ENCODE data around the gene CTSO. TPM values are rescaled to one million over a fixed set of nuclear protein-coding genes. Genes with fewer than 3 reads are reported as not detected.

The CTSO gene
- total and polyA plus RNA-seq, 2 donors from 2014 or later, result 22.9 to 40.3 TPM

DNA sequence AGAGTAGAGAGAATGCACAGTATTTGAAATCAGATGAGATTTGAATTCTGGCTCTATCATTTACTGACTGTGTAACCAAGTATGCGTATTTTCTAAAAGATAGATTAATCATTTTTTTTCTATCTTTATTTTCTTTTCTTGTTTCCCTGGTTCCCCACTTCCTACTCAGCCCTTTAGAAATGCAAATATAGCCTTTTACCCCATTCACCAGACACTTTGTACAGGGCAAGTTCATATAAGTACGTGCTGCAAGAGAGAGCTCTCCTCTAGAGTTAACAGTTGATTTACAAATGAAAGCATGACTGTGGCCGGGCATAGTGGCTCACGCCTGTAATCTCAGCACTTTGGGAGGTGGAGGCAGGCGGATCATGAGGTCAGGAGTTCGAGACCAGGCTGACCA is 68.0 kb downstream of the CTSO start:
- no peak for DNase-seq
- no peak overlapping the region for H3K27ac ChIP-seq (ENCODE audit: low read depth in 2 of 2, low read length in 2 of 2)
- TF ChIP-seq, protein P1, sequence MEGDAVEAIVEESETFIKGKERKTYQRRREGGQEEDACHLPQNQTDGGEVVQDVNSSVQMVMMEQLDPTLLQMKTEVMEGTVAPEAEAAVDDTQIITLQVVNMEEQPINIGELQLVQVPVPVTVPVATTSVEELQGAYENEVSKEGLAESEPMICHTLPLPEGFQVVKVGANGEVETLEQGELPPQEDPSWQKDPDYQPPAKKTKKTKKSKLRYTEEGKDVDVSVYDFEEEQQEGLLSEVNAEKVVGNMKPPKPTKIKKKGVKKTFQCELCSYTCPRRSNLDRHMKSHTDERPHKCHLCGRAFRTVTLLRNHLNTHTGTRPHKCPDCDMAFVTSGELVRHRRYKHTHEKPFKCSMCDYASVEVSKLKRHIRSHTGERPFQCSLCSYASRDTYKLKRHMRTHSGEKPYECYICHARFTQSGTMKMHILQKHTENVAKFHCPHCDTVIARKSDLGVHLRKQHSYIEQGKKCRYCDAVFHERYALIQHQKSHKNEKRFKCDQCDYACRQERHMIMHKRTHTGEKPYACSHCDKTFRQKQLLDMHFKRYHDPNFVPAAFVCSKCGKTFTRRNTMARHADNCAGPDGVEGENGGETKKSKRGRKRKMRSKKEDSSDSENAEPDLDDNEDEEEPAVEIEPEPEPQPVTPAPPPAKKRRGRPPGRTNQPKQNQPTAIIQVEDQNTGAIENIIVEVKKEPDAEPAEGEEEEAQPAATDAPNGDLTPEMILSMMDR (IDR thresholded peaks at IDR 0.05; ENCODE audit: borderline replicate concordance, extremely low read depth, insufficient read depth), result no peak
- H3K9me3 ChIP-seq (ENCODE audit: control insufficient read depth in 2 of 3, insufficient read depth in 1 of 3, low read length in 3 of 3), result no peaks in the 10 kb centered on the region
- H3K27me3 ChIP-seq (ENCODE audit: control insufficient read depth, insufficient read depth, low read length), result no peaks in the 10 kb centered on the region
- H3K9ac ChIP-seq (ENCODE audit: low read length in 3 of 3), result no peak overlapping the region
- H3K4me1 ChIP-seq (ENCODE audit: control insufficient read depth in 2 of 3, insufficient read depth in 2 of 3, low read depth in 1 of 3, low read length in 3 of 3), result peaks cover 0 to 7% (median 0%) of the 10 kb centered on the region in 3 donors
- no peak overlapping the region for H3K4me3 ChIP-seq (ENCODE audit: low read length in 3 of 3)
- FAIRE-seq, result no peak
- H3K36me3 ChIP-seq (ENCODE audit: control insufficient read depth in 2 of 3, insufficient read depth in 3 of 3, low read length in 3 of 3), result no peaks in the 10 kb centered on the region
- intact Hi-C loops (cut with DNase I), result no loop called here

DNA sequence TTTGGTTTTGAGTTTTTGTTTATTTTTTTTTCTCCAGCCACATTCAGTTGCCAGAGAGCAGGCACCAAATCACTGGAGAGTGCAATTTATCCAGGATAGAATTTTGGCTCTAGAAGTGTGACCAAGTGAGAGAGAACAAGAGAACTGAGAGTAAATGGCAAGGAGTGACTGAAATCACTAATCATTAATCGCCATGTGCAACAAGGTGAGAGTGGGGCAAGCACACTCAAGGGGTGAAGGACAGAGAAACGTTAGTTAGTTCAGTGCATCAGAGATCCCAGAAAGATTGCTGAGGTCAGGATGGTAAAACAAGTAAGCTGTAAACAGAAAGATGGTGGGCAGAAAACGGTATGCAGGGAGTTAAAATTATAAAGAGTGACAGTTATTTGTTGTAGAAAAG is 69.8 kb downstream of the CTSO start:
- no peaks in the 10 kb centered on the region for H3K27me3 ChIP-seq (ENCODE audit: control insufficient read depth, insufficient read depth, low read length)
- TF ChIP-seq, protein P1 (IDR thresholded peaks at IDR 0.05; ENCODE audit: borderline replicate concordance, extremely low read depth, insufficient read depth), result no peak
- H3K36me3 ChIP-seq (ENCODE audit: control insufficient read depth in 2 of 3, insufficient read depth in 3 of 3, low read length in 3 of 3), result no peaks in the 10 kb centered on the region
- no peak overlapping the region for H3K4me3 ChIP-seq (ENCODE audit: low read length in 3 of 3)
- H3K4me1 ChIP-seq (ENCODE audit: control insufficient read depth in 2 of 3, insufficient read depth in 2 of 3, low read depth in 1 of 3, low read length in 3 of 3), result no peaks in the 10 kb centered on the region
- H3K9ac ChIP-seq (ENCODE audit: low read length in 3 of 3), result no peak overlapping the region
- H3K27ac ChIP-seq (ENCODE audit: low read depth in 2 of 2, low read length in 2 of 2), result no peak overlapping the region
- no peak for DNase-seq
- FAIRE-seq, result no peak
- no peaks in the 10 kb centered on the region for H3K9me3 ChIP-seq (ENCODE audit: control insufficient read depth in 2 of 3, insufficient read depth in 1 of 3, low read length in 3 of 3)
- intact Hi-C loops (cut with DNase I), result no loop called here

DNA sequence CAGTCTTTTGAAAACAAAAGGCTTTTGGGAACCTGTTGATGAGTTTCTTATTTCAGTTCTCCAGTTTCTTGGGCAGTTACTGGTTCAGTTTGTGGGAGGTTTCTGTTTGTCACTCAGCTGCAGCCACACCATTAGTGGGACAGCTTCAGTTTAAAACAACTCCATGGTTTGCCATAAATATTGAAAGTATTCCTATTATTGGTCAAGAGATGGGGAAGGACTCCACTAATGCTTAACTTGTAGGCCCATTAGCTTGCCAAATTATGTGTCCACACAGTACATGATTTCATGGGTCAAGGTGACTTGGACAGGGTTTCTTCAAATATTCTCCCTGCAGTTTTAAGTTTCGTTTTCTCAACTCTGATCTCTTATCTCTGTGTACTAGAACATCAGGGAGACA is 72.1 kb downstream of the CTSO start:
- FAIRE-seq (no peak), DNase-seq (no peak)
- H3K9me3 ChIP-seq (ENCODE audit: control insufficient read depth in 2 of 3, insufficient read depth in 1 of 3, low read length in 3 of 3), result no peaks in the 10 kb centered on the region
- H3K4me1 ChIP-seq (ENCODE audit: control insufficient read depth in 2 of 3, insufficient read depth in 2 of 3, low read depth in 1 of 3, low read length in 3 of 3), result no peaks in the 10 kb centered on the region
- TF ChIP-seq, protein P1 (IDR thresholded peaks at IDR 0.05; ENCODE audit: borderline replicate concordance, extremely low read depth, insufficient read depth), result no peak
- no peaks in the 10 kb centered on the region for H3K36me3 ChIP-seq (ENCODE audit: control insufficient read depth in 2 of 3, insufficient read depth in 3 of 3, low read length in 3 of 3)
- intact Hi-C loops (cut with DNase I), result no loop called here
- H3K9ac ChIP-seq (ENCODE audit: low read length in 3 of 3), result no peak overlapping the region
- no peak overlapping the region for H3K4me3 ChIP-seq (ENCODE audit: low read length in 3 of 3)
- H3K27ac ChIP-seq (ENCODE audit: low read depth in 2 of 2, low read length in 2 of 2), result peak overlapping the region in 1 of 2 donors; percentile 60
- H3K27me3 ChIP-seq (ENCODE audit: control insufficient read depth, insufficient read depth, low read length), result no peaks in the 10 kb centered on the region

DNA sequence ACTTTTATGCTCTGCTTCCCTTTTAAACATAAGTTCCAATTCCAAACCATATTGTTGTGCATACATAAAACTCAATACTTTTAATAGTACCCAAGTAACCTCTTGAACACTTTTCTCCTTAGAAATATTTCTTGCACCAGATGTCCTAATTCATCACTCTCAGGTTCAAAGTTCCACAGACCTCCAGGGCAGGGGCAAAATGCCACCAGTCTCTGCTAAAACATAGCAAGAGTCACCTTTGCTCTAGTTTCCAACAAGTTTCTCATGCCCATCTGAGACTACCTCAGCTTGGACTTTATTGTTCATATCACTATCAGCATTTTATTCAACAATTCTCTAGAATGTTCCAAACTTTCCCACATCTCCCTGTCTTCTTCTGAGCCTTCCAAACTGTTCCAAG is 73.9 kb downstream of the CTSO start:
- Histone ChIP-seq H3K9ac (ENCODE audit: low read length in 3 of 3) (no peak overlapping the region), H3K27ac (ENCODE audit: low read depth in 2 of 2, low read length in 2 of 2) (no peak overlapping the region), H3K4me1 (ENCODE audit: control insufficient read depth in 2 of 3, insufficient read depth in 2 of 3, low read depth in 1 of 3, low read length in 3 of 3) (no peaks in the 10 kb centered on the region), H3K4me3 (ENCODE audit: low read length in 3 of 3) (no peak overlapping the region), H3K27me3 (ENCODE audit: control insufficient read depth, insufficient read depth, low read length) (no peaks in the 10 kb centered on the region), H3K36me3 (ENCODE audit: control insufficient read depth in 2 of 3, insufficient read depth in 3 of 3, low read length in 3 of 3) (no peaks in the 10 kb centered on the region), H3K9me3 (ENCODE audit: control insufficient read depth in 2 of 3, insufficient read depth in 1 of 3, low read length in 3 of 3) (no peaks in the 10 kb centered on the region)
- intact Hi-C loops (cut with DNase I), result no loop called here
- FAIRE-seq (no peak), DNase-seq (no peak)
- TF ChIP-seq, protein P1 (IDR thresholded peaks at IDR 0.05; ENCODE audit: borderline replicate concordance, extremely low read depth, insufficient read depth), result no peak

Measured in kidney (tissue), 14 donors.